ENCODE measurements around the gene DGAT2L6. TPM values are rescaled to one million over a fixed set of nuclear protein-coding genes. Genes with fewer than 3 reads are reported as not detected.

The DGAT2L6 gene, protein sequence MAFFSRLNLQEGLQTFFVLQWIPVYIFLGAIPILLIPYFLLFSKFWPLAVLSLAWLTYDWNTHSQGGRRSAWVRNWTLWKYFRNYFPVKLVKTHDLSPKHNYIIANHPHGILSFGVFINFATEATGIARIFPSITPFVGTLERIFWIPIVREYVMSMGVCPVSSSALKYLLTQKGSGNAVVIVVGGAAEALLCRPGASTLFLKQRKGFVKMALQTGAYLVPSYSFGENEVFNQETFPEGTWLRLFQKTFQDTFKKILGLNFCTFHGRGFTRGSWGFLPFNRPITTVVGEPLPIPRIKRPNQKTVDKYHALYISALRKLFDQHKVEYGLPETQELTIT
- not detected in 2 replicates for total RNA-seq (2014; rRNA removed; shearing (Covaris generic); ENCODE audit: low replicate concordance)

DNA sequence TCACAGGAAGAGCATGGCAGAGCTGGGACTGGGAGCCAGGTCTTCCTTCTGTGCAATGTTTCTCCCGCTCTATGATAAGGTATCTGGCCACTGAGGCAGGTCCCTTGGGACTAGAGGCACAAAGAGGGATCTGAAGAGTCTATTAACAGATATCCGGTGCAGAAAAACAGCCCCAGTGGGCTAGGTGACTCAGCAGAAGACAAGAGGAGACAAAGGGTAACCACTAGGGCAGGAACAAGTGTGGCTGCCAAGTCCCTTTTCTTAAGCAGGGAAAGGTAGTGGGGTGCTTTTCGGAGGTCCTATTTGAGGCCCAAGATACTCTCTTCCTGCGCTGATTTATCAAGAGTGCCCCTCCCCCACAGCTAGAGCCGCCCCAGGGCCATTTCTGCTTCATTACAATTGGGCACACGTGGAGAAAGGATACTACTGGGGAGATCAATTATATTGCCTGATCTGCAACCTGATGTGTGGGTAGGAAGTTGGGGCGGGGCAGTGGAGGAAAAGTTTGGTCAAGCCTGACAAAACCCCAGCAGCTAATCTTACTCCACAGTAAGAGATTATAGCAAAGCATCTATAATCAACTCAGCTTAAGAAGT lies at the start of gene DGAT2L6:
Gene DGAT2L6, plus strand, starts transcription at position 546 of the 596 bp plus-strand sequence. CDS start 100 bp downstream, outside the sequence.
- H3K27me3 ChIP-seq, result no peaks in the 10 kb centered on the region
- no peaks in the 10 kb centered on the region for H3K36me3 ChIP-seq
- no peak within 1 kb of the TSS for H3K4me3 ChIP-seq
- H3K9me3 ChIP-seq, result no peaks in the 10 kb centered on the region
- no peak for DNase-seq

DNA sequence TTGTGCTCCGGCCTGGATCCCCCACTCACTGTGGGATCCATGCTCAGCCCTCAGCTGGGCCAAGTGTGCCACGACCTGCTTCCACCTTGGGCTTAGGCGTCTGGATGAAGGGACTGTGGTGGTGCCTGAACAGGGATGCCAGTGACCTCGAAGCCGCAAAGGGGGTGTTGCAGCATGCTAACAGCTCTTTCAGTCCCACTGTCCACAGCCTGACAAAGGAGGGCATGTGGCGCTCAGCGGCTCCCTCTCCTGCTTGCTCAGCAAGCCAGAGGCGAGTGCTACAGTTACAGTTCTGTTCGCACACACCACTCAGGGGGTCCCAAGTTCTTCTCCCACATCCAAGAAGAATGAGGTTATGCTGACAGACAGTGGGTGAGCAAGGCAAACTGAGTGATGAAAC lies 49.2 kb upstream of the DGAT2L6 start:
- no peak for DNase-seq
- H3K36me3 ChIP-seq, result no peaks in the 10 kb centered on the region
- no peaks in the 10 kb centered on the region for H3K9me3 ChIP-seq
- no peaks in the 10 kb centered on the region for H3K27me3 ChIP-seq
- H3K4me3 ChIP-seq, result no peak overlapping the region

GRCh38 chrX:70129816-70130215 lies 47.5 kb upstream of the DGAT2L6 start:
- Histone ChIP-seq H3K36me3 (no peaks in the 10 kb centered on the region), H3K9me3 (no peaks in the 10 kb centered on the region), H3K27me3 (no peaks in the 10 kb centered on the region), H3K4me3 (no peak overlapping the region)
- no peak for DNase-seq

DNA sequence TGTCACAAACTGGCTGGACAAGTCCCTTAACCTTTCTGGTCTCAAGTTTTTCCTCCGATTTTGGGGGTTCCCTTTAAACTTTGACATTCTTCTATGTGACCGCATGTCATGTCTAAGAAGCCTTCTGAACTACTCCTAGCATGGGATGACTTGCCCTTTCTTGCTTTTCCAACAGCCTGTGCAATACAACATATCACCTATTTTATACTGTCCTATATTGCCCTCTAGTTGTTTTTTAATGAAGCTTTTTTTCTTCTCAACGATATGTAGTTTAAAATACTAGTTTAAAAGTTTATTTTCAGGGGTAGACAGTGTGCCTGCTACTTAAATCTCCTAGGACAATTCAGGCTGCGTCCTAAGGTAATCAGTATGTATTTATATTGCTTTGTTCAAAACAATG lies 45.1 kb upstream of the DGAT2L6 start:
- no peak for DNase-seq
- Histone ChIP-seq H3K27me3 (no peaks in the 10 kb centered on the region), H3K9me3 (no peaks in the 10 kb centered on the region), H3K4me3 (no peak overlapping the region), H3K36me3 (peaks cover 3% of the 10 kb centered on the region; the same call in 1 of the 2 replicates)

GRCh38 chrX:70132877-70133302 lies 44.4 kb upstream of the DGAT2L6 start:
- H3K4me3 ChIP-seq, result peak overlapping the region; percentile 70
- peaks cover 3% of the 10 kb centered on the region; the same call in 1 of the 2 replicates for H3K36me3 ChIP-seq
- H3K9me3 ChIP-seq, result no peaks in the 10 kb centered on the region
- H3K27me3 ChIP-seq, result no peaks in the 10 kb centered on the region
- DNase-seq, result no peak

- H3K4me3 ChIP-seq, result peak within 1 kb of the TSS; percentile 70
- DNase-seq, result peak; percentile 80
- H3K9me3 ChIP-seq, result no peaks in the 10 kb centered on the region
- peaks cover 3% of the 10 kb centered on the region; the same call in 1 of the 2 replicates for H3K36me3 ChIP-seq
- H3K27me3 ChIP-seq, result no peaks in the 10 kb centered on the region
Observed at GRCh38 chrX:70133303-70134115, 43.8 kb upstream of the DGAT2L6 start, which contains the start of gene IGBP1. TSS of gene IGBP1 (plus strand) at chrX:70133447. CDS start at chrX:70133948, 501 bp downstream.

DNA sequence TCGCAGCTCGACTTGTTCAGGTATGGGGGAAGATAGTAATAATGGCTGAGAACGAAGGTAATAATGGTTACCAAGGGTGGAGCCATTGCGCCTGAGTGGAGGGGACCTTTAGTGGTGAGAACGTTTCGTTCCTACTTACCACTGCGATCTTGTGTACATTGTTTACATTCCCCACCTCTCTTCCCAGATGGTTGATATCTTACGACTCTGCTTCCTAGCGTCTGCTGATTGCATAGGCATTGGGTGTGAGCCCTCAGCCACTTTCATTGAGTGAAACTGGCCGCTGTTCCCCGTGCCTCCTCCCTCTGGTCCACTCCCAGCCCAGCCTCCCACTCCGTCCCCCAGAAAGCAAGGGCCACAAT lies 43.2 kb upstream of the DGAT2L6 start:
- H3K27me3 ChIP-seq, result no peaks in the 10 kb centered on the region
- no peak for DNase-seq
- H3K4me3 ChIP-seq, result peak overlapping the region; percentile 70
- peaks cover 3% of the 10 kb centered on the region; the same call in 1 of the 2 replicates for H3K36me3 ChIP-seq
- no peaks in the 10 kb centered on the region for H3K9me3 ChIP-seq

- Histone ChIP-seq H3K27me3 (no peaks in the 10 kb centered on the region), H3K4me3 (no peak overlapping the region), H3K36me3 (peaks cover 3% of the 10 kb centered on the region; the same call in 1 of the 2 replicates), H3K9me3 (no peaks in the 10 kb centered on the region)
- DNase-seq, result no peak
Observed at GRCh38 chrX:70138622-70139021, 38.7 kb upstream of the DGAT2L6 start.

DNA sequence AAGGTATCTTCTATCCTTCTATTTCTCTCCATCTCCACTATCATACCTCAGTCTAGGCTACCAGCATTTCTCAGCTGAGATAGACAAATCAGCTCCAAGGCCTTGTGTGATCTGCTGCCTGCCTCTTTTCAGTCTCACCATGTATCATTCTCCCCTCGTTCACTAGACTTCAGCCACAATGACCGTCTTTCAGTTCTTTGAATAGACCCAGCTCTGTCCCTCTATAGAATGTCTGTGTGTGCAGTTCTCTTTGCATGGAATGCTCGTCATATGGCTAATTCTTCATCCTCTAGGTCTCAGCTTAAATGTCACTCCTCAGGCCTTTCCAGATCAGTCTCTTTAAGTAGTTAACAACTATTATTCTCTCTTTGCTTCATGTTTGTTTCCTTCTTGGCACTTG lies 37.5 kb upstream of the DGAT2L6 start:
- H3K27me3 ChIP-seq, result no peaks in the 10 kb centered on the region
- no peak for DNase-seq
- H3K4me3 ChIP-seq, result no peak overlapping the region
- no peaks in the 10 kb centered on the region for H3K9me3 ChIP-seq
- H3K36me3 ChIP-seq, result peaks cover 3% of the 10 kb centered on the region; the same call in 1 of the 2 replicates

DNA sequence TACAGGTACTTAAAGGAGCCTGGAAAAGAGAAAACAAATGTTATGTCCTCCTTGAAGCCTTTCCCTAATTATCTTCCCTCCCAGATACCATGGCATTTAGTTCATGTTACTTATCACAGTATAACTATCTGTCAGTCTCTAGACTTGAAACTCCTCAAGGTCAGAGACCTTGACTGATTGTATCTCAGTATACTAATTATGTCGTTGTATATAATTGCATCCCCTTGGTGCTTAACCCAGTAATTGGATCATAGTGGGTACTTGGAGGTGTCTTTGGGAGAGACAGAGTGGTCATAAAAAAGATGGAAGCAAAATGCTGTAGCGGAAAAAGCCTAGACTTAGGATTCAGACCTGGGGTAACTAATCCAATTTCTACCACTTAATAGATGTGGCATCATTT lies 35.9 kb upstream of the DGAT2L6 start:
- Histone ChIP-seq H3K27me3 (no peaks in the 10 kb centered on the region), H3K9me3 (no peaks in the 10 kb centered on the region), H3K36me3 (no peaks in the 10 kb centered on the region), H3K4me3 (no peak overlapping the region)
- DNase-seq, result no peak

DNA sequence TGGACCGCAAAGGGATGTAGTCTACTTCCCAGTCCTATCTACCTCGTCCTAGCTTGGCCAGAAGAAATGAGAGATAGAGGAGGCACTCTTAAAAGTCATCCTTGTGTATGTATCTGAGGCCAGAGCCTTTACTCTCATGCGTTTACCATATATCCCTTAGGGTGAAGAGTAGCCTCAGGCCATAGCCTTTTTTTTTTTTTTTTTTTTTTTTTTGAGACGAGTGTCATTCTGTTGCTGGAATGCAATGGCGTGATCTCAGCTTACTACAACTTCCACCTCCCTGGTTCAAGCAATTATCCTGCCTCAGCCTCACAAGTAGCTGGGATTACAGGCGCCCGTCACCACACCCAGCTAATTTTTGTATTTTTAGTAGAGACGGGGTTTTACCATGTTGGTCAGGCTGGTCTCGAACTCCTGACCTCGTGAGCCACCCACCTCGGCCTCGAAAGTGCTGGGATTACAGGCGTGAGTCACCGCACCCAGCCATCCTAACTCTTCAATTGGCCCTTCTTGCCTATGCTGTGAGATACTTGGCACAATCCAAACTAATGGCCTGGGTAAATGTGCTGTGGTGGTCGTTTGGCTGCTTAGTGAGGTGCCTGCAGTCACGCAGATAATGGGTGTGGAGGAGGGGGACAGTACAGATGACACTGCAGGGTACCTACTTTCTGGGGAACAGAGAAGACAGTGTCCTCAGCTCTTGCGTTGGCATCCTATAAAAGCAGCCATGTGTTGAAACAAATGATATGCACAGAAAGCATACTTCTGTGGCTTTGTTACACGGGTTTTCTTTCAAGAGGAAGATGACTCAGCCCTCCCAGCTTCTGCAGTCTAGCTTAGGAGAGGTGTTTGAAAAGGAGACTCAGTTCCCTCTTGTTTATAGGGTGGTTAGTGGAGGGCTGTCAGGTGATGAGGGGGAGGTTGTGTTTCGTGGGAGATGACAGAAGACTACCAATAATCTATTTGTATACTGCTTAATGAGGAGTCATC lies 10.4 kb upstream of the DGAT2L6 start:
- no peak overlapping the region for H3K4me3 ChIP-seq
- peak; percentile 14 for DNase-seq
- no peaks in the 10 kb centered on the region for H3K36me3 ChIP-seq
- no peaks in the 10 kb centered on the region for H3K9me3 ChIP-seq
- no peaks in the 10 kb centered on the region for H3K27me3 ChIP-seq

DNA sequence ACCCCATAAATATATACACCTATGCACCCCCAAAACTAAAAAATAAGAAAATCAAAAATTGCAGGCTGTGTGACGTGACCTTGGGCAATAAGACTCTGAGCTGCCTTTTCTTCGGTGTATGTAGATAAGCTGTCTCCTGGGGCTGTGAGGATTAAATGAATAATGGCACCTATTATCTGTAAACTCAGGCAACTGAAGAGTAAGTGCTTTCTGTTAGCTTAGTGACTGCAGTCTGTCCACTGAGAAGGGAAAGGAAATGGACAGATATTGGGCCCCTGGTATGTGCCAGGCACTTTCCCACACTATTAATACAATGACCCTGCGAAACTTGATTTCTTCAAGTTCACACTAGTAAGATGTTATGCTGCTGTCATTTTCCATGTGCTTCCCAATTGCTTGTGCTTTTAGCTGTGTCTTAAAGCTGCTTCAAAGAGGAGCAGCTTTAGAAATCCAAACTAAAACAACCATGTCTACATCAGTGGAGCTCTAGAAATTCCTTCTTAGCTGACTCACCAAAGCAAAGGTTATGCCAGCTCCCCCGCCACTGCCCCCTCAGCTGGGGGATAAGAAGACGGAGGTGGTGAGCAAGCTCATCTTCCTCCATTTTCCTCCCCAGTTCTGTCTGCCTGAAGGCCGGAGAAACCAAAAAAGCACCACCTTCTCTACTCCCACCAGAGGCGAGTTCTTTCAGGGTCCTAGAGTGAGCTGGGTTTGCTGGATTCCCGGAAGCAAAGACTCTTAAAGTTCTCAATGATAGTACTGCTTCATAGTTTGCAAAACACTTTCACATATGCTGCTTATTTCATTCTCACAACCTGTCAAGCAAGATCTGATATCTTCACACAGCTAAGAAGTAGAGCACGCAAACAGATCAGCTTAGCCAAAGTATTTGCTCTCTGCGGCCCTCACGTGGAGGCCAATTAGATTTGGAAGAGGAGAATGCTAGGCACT lies 8.8 kb upstream of the DGAT2L6 start:
- Histone ChIP-seq H3K4me3 (no peak overlapping the region), H3K27me3 (no peaks in the 10 kb centered on the region), H3K9me3 (no peaks in the 10 kb centered on the region), H3K36me3 (no peaks in the 10 kb centered on the region)
- peak; percentile 62 for DNase-seq

GRCh38 chrX:70169281-70169680 lies 8.0 kb upstream of the DGAT2L6 start:
- Histone ChIP-seq H3K4me3 (no peak overlapping the region), H3K27me3 (no peaks in the 10 kb centered on the region), H3K9me3 (no peaks in the 10 kb centered on the region), H3K36me3 (no peaks in the 10 kb centered on the region)
- no peak for DNase-seq

GRCh38 chrX:70171624-70172023 lies 5.7 kb upstream of the DGAT2L6 start:
- Histone ChIP-seq H3K27me3 (no peaks in the 10 kb centered on the region), H3K36me3 (no peaks in the 10 kb centered on the region), H3K9me3 (no peaks in the 10 kb centered on the region), H3K4me3 (no peak overlapping the region)
- no peak for DNase-seq

GRCh38 chrX:70172221-70172620 lies 5.1 kb upstream of the DGAT2L6 start:
- no peak overlapping the region for H3K4me3 ChIP-seq
- peak; percentile 5 for DNase-seq
- H3K27me3 ChIP-seq, result no peaks in the 10 kb centered on the region
- H3K36me3 ChIP-seq, result no peaks in the 10 kb centered on the region
- H3K9me3 ChIP-seq, result no peaks in the 10 kb centered on the region
